ENCODE measurements around the gene UQCC2. TPM values are rescaled to one million over a fixed set of nuclear protein-coding genes. Genes with fewer than 3 reads are reported as not detected.

The UQCC2 gene
- total RNA-seq, 1 donor from 2014 or later = 208 TPM

- intact Hi-C loops (cut with DNase I) = no loop called here
- peak; percentile 72 for ATAC-seq (ENCODE audit: poor library complexity)
- DNase-seq = peak; percentile 70
Measured at GRCh38 chr6:33728438-33728837, 16.9 kb upstream of the UQCC2 start.

DNA sequence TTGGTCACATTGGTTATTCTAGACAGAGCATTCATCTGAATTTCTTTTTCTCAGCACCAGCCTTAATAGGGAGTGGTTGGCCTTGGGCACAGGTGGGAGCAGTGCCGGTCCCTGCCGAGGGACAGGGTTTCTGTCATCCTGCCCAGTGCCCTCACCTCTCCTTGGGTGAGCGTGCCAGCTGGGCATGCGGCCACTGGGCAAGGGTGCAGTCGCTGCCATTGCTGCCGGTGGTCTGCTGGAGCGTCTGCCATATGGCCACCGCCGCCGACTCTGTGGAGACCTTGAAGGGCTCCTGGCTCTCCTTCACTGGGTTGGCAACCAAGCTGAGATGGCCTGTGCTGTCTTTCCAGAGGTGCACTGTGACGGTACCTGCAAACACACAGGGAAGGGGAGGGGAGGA lies 16.4 kb upstream of the UQCC2 start:
- ATAC-seq (ENCODE audit: poor library complexity) (peak; percentile 62), DNase-seq (peak; percentile 76)
- intact Hi-C loops (cut with DNase I) = no loop called here

DNA sequence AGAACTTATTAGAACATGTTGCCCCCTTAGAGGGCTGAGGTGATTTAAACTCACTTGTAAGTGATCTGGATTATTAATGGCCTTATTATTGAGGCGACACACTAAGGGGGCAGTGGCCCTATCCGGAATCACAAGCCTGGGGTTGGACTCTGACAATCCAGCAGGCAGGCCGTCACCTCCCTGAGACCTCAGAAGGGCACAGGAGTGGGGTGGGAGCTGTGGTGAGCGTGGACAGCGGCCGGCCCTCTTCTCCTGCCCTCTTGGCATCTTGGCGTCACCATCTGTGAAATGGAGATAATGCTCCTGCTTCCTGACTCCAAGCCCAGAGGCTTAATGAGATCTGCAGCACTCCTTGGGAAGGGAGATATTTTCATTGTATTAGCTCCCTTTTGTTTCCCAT lies 15.6 kb upstream of the UQCC2 start:
- intact Hi-C loops (cut with DNase I) = no loop called here
- no peak for DNase-seq
- no peak for ATAC-seq (ENCODE audit: poor library complexity)

DNA sequence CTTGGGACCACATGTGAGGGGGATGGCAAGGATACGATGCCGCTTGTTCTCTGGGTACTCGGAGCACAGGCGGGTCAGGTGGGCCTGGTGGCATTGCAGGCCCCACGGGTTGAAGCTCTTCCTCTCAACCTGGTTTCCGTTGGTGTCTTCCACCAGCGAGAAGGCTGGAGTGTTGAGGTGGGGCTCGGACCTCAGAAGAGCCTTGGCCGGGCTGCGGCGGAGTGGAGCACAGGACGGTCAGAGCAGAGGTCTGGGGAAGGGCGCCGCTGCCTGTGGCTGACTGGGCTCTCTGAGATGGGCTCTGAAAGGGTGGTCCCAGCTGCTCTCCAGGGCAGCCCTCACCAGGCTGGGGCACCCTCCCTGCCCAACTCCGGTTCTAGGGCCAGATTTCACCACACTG lies 15.2 kb upstream of the UQCC2 start:
- ATAC-seq (ENCODE audit: poor library complexity) (no peak), DNase-seq (no peak)
- intact Hi-C loops (cut with DNase I) = no loop called here

- intact Hi-C loops (cut with DNase I) = no loop called here
- DNase-seq (no peak), ATAC-seq (ENCODE audit: poor library complexity) (no peak)
Measured at GRCh38 chr6:33725891-33726673, 14.6 kb upstream of the UQCC2 start.

- intact Hi-C loops (cut with DNase I) = no loop called here
- DNase-seq (no peak), ATAC-seq (ENCODE audit: poor library complexity) (no peak)
Measured at GRCh38 chr6:33725222-33725621, 13.7 kb upstream of the UQCC2 start.

DNA sequence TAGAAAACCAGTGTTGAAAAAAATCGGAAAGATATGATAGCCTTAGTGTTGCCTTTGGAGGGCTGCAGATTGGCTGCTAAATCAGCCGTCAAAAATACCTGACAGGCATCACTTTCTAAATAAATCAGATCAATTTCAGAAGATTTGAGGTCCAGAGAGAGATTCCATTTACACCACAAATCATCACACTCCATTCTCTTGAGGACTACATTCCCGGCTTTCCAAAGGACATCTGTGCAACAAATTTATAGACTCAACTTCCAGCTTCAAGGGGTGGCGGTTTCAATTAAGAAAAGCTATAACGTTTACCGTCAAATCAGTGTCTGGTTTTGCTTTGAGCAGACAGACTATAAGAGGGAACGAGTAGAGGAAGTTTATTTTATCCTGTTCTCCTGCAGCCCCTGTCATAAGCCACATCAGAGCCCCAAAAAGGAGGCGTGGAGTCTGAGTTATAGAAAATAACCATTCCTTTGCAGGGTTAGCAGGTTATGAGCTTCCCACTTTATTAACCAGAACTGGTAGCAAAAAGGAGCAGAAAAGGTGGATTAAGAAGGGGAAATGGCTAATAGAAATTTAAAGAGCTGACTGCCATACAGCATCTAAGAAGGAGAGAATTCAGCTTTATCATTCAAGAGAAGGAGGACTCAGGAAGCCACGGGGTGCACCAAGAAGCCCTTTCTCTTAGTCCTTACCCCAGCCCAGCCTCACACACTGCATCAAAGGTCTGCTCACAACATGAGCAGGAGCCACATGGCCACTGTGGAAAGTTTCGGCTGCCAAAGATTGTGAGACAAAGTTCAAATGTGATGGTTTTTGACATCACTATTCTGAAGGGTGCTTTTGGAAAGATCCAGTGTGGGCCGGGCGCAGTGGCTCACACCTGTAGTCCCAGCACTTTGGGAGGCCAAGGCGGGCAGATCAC lies 12.9 kb upstream of the UQCC2 start:
- no peak for ATAC-seq (ENCODE audit: poor library complexity)
- intact Hi-C loops (cut with DNase I) = no loop called here
- DNase-seq = no peak

DNA sequence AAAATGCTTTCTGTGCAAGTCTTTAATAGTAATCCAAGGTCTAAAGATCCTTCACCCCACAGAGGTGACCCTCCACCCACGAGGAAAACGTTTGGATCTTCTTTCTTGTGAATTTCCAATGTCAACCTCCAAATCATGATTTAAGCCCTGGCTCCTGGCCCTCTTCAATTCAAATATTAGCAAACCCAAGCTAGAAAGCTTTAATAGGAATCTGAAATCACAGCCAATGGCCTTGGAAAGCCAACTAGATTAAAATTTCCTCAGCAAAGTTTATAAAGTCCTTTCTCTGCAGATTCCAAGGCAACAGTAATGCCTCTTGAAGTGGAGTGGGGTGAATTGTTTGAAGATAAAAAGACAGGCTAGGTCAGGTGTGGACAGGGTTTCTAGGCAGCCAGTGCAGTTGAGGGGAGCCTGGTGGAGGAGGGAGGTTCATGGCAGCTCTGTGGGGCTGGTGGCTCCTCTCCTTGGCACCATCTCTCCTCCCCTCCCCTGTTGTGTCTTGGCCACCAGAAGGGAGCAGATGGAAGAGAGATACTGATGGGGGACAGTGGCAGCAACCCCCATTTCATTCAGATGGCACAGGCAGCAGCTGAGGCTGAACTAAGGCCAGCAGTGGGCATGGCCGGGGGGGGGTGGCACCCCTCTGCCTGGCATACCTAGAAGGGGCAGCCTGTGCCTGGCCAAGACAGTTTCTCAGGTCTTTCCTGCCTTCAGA lies 12.0 kb upstream of the UQCC2 start:
- DNase-seq (peak; percentile 33), ATAC-seq (ENCODE audit: poor library complexity) (no peak)
- intact Hi-C loops (cut with DNase I) = no loop called here

- intact Hi-C loops (cut with DNase I) = no loop called here
- DNase-seq (no peak), ATAC-seq (ENCODE audit: poor library complexity) (peak; percentile 20)
Measured at GRCh38 chr6:33722103-33722623, 10.7 kb upstream of the UQCC2 start.

DNA sequence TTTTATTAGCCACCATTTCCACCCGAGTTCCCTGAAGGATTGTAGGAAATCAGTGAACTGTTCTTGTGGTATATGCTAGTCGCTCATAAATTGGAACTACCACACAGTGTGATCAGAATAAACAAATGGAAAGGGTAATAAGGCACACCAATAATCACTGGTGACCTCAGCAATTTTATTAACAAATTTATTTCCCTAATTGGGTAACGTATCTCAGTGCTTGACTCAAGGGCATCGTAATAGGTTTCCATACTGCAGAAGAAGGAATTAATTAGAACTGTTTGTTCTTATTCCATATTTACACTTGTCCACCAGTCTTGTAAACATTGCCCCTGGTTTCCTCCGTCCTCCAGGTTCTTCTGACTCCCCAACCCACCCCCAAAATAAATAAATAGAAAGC lies 10.0 kb upstream of the UQCC2 start:
- intact Hi-C loops (cut with DNase I) = no loop called here
- ATAC-seq (ENCODE audit: poor library complexity) = no peak
- DNase-seq = no peak

DNA sequence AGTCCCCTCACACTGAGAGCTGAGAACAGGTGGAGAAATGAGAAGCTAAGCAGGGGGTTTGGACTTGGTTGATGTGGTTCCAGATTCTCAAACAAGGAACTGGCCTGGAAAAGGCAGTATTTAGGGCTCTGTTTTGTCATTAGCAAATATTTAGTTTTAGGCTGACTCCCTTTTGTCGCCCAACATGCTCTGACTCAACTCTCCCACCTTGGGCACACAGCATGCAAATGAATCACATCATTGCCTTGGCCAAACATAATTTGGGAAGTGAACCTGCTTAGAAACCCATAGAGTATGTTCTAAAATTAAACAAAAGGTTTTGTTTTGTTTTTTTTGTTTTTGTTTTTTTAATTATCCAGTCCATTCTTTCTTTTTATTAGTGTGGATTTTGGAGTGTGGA lies 9.5 kb upstream of the UQCC2 start:
- intact Hi-C loops (cut with DNase I) = no loop called here
- DNase-seq (no peak), ATAC-seq (ENCODE audit: poor library complexity) (no peak)

DNA sequence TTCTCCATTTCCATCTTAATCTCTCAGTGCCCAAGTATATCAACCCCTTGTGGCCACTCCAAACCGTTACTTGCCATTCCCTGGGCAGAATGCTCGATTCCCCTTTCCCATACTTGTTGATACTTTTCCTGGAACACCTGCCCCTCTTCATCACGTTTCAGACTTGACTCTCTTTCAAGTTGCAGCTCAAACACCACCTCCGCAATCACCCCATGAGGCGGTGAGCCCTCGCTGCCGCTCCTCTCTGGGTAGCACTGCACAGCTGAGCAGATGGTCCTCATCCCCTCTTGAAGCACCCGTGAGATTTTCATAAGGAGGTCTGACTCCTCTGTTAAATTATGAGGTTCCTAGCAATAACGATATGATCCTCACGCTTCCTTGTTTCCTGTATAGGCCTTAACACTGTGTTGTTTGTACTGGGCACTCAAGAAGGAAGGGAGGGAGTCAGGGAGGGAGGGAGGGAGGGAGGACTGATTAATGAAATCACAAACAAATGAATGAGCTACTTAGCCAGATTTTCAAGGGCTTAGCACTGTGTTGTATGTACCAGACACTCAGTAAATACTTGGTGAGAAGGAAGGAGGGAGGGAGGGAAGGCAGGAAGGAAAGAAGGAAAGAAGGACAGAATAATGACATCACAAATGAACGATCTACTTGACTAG lies 8.0 kb upstream of the UQCC2 start:
- DNase-seq (no peak), ATAC-seq (ENCODE audit: poor library complexity) (peak; percentile 3)
- intact Hi-C loops (cut with DNase I) = no loop called here

GRCh38 chr6:33718713-33719112 lies 7.2 kb upstream of the UQCC2 start:
- no peak for DNase-seq
- no peak for ATAC-seq (ENCODE audit: poor library complexity)
- intact Hi-C loops (cut with DNase I) = no loop called here

- peak; percentile 62 for DNase-seq
- intact Hi-C loops (cut with DNase I) = no loop called here
- peak; percentile 44 for ATAC-seq (ENCODE audit: poor library complexity)
Measured at GRCh38 chr6:33717934-33718455, 6.5 kb upstream of the UQCC2 start.

GRCh38 chr6:33716890-33717632 lies 5.6 kb upstream of the UQCC2 start:
- DNase-seq = no peak
- intact Hi-C loops (cut with DNase I) = no loop called here
- ATAC-seq (ENCODE audit: poor library complexity) = no peak

DNA sequence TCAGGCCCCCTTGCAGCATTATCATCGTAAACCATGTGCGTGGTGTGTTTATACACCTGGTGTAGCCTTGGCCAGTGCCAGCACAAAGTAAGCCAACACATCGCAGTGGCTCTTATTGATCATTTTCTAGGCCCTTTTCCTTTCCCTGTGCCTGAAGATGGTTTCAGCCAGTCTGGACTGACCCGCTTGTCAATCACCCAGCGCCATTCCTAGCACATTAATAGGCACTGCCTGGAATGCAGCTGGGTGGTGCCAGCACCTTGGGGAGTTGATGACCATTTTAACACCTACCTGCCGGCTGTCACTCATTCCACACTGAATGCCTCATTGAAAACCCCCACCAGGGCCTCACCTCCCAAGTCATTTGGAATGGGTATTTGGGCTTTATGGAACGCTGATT lies 4.9 kb upstream of the UQCC2 start:
- intact Hi-C loops (cut with DNase I) = no loop called here
- no peak for DNase-seq
- no peak for ATAC-seq (ENCODE audit: poor library complexity)

GRCh38 chr6:33714385-33715040 lies 3.0 kb upstream of the UQCC2 start:
- DNase-seq (no peak), ATAC-seq (ENCODE audit: poor library complexity) (no peak)
- intact Hi-C loops (cut with DNase I) = loop anchor here (5.0 kb wide), 1 partner anchor 48 kb away; no protein-coding TSS in a partner anchor
